ENCODE results near the gene MCF2L2. TPM values are rescaled to one million over a fixed set of nuclear protein-coding genes. Genes with fewer than 3 reads are reported as not detected.

The MCF2L2 gene
- total and polyA plus RNA-seq, 12 donors: 6.5 to 62.7 (median 21.7) TPM

GRCh38 chr3:183307749-183308148 is 120.7 kb downstream of the MCF2L2 start:
- 95 to 99% (median 97%) methylated on average over 2 of the region's 2 CpGs for WGBS, 4 donors
- H3K27ac ChIP-seq: peak overlapping the region in 1 of 5 donors; percentile 46
- no peaks in the 10 kb centered on the region for H3K27me3 ChIP-seq
- intact Hi-C loops (cut with DNase I): no loop called here
- H3K4me3 ChIP-seq: no peak overlapping the region
- H3K4me1 ChIP-seq (replicated peaks in 1 of 2): peaks cover 6 to 17% of the 10 kb centered on the region in 2 donors
- no peak for DNase-seq
- TF ChIP-seq, protein P1, sequence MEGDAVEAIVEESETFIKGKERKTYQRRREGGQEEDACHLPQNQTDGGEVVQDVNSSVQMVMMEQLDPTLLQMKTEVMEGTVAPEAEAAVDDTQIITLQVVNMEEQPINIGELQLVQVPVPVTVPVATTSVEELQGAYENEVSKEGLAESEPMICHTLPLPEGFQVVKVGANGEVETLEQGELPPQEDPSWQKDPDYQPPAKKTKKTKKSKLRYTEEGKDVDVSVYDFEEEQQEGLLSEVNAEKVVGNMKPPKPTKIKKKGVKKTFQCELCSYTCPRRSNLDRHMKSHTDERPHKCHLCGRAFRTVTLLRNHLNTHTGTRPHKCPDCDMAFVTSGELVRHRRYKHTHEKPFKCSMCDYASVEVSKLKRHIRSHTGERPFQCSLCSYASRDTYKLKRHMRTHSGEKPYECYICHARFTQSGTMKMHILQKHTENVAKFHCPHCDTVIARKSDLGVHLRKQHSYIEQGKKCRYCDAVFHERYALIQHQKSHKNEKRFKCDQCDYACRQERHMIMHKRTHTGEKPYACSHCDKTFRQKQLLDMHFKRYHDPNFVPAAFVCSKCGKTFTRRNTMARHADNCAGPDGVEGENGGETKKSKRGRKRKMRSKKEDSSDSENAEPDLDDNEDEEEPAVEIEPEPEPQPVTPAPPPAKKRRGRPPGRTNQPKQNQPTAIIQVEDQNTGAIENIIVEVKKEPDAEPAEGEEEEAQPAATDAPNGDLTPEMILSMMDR (IDR thresholded peaks at IDR 0.05): no peak
- no peaks in the 10 kb centered on the region for H3K9me3 ChIP-seq (replicated peaks in 1 of 3)
- H3K36me3 ChIP-seq (replicated peaks in 1 of 2): peaks cover 0 to 8% of the 10 kb centered on the region in 2 donors

DNA sequence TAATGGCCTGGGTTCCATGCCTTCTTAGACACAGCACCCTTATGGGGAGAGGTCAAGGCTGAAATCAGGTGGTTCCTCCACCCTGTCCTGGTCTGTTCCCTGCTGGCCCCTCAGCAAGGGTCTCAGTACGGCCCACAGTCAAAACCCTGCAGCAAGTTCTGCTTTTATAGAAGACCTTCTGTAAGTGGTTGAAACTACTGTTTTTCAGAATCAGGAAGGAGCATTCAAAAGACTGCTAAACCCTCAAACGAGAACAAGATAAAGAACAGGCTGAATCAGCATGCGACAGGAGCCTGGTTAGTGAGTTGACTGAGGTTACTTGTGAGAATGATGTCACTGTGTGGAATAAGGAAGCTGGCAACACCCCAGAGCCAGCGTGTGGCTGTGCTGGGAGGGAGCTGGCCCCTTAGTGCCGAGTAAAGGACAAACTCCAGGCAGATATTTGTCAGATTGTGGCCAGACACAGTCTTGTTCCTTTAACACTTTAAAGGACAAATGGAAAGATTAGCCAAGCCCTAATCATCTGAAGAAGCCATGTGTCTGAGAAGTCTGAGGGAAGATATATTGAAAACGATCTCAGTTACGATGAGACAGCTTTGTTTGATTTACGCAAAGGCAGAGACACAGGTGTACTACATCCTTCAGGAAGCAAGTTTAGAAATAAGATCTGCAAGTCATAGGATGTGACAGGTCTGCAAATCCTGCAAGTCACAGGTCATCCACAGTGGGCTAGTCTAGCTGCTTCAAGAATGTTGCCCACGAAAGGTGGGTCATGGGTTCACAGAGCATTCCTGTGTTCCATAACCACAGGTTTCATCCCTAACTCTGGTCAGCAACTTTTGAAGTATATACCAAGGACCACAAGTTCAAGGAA is 121.4 kb downstream of the MCF2L2 start:
- H3K4me3 ChIP-seq: no peak overlapping the region
- H3K27ac ChIP-seq: peak overlapping the region in 3 of 5 donors; percentile 46 to 85 (median 78)
- peak; percentile 69 to 93 (median 84) for DNase-seq

GRCh38 chr3:183303690-183304089 is 124.7 kb downstream of the MCF2L2 start:
- WGBS, 4 donors: 79 to 91% (median 83%) methylated on average over 2 of the region's 2 CpGs
- DNase-seq: no peak
- H3K9me3 ChIP-seq (replicated peaks in 1 of 3): no peaks in the 10 kb centered on the region
- peaks cover 0 to 8% of the 10 kb centered on the region in 2 donors for H3K36me3 ChIP-seq (replicated peaks in 1 of 2)
- H3K4me3 ChIP-seq: no peak overlapping the region
- H3K27me3 ChIP-seq: no peaks in the 10 kb centered on the region
- intact Hi-C loops (cut with DNase I): no loop called here
- TF ChIP-seq POLR2A (IDR thresholded peaks at IDR 0.05): no peak
- TF ChIP-seq, protein P1 (IDR thresholded peaks at IDR 0.05): no peak
- H3K4me1 ChIP-seq (replicated peaks in 1 of 2): peaks cover 0 to 10% of the 10 kb centered on the region in 2 donors
- H3K27ac ChIP-seq: no peak overlapping the region

More for the DNA sequence above, 121.4 kb downstream of the MCF2L2 start:
- Histone ChIP-seq H3K9me3 (replicated peaks in 1 of 3) (no peaks in the 10 kb centered on the region), H3K27me3 (no peaks in the 10 kb centered on the region), H3K4me1 (replicated peaks in 1 of 2) (peaks cover 6 to 17% of the 10 kb centered on the region in 2 donors), H3K36me3 (replicated peaks in 1 of 2) (peaks cover 0 to 8% of the 10 kb centered on the region in 2 donors)
- no peak for TF ChIP-seq POLR2A (IDR thresholded peaks at IDR 0.05)
- TF ChIP-seq, protein P1 (IDR thresholded peaks at IDR 0.05): no peak
- intact Hi-C loops (cut with DNase I): no loop called here
- 43 to 49% (median 46%) methylated on average over 9 of the region's 9 CpGs for WGBS, 4 donors

GRCh38 chr3:183301937-183302580 is 126.4 kb downstream of the MCF2L2 start:
- no peaks in the 10 kb centered on the region for H3K27me3 ChIP-seq
- intact Hi-C loops (cut with DNase I): no loop called here
- no peak overlapping the region for H3K4me3 ChIP-seq
- H3K4me1 ChIP-seq (replicated peaks in 1 of 2): peaks cover 0 to 14% of the 10 kb centered on the region in 2 donors
- no peaks in the 10 kb centered on the region for H3K9me3 ChIP-seq (replicated peaks in 1 of 3)
- no peak for DNase-seq
- H3K27ac ChIP-seq: no peak overlapping the region
- 74 to 83% (median 78%) methylated on average over 8 of the region's 8 CpGs for WGBS, 4 donors
- no peak for TF ChIP-seq POLR2A (IDR thresholded peaks at IDR 0.05)
- TF ChIP-seq, protein P1 (IDR thresholded peaks at IDR 0.05): no peak
- peaks cover 0 to 13% of the 10 kb centered on the region in 2 donors for H3K36me3 ChIP-seq (replicated peaks in 1 of 2)
